GM18508 (cell line): Measurements from ENCODE around the gene LRRC74B.
"Not testable (repeated sequence)": the region's sequence is repeated elsewhere in the genome, so short reads cannot be mapped to it uniquely, and the experiment has no call there.

Source experiments
- ATAC-seq: cut with Tn5 transposase; IDR thresholded peaks from one replicate; pipeline ENCODE4 v1.9.1; 2021; ENCODE audit warnings: moderate number of reproducible peaks; ENCODE audit not compliant: insufficient read depth, unreplicated experiment

LRRC74B gene

GRCh38 chr22:21045585-21046294, at the start of gene LRRC74B:
LRRC74B (plus strand) TSS chr22:21045946; CDS start chr22:21045987, 41 bp downstream.
- ATAC-seq = no peak

GRCh38 chr22:20996031-20996410, 49.7 kb upstream of the LRRC74B start:
- no peak for ATAC-seq

- ATAC-seq = no peak
Measured at GRCh38 chr22:20996598-20997535, 48.9 kb upstream of the LRRC74B start.

- no peak for ATAC-seq
Measured at GRCh38 chr22:20997536-20998257, 48.0 kb upstream of the LRRC74B start.

- no peak for ATAC-seq
Measured at GRCh38 chr22:20998411-20999336, 47.1 kb upstream of the LRRC74B start.

GRCh38 chr22:20999350-21000206, 46.2 kb upstream of the LRRC74B start:
- ATAC-seq = no peak

GRCh38 chr22:21000207-21000986, 45.3 kb upstream of the LRRC74B start:
- ATAC-seq = no peak

- ATAC-seq = peak; percentile 9
Measured at GRCh38 chr22:21000987-21001600, 44.7 kb upstream of the LRRC74B start.

- peak; percentile 43 for ATAC-seq
Measured at GRCh38 chr22:21001601-21002325, 44.0 kb upstream of the LRRC74B start, which contains the start of gene THAP7. THAP7 (minus strand) TSS chr22:21002118; CDS start chr22:21001911, 207 bp downstream.

GRCh38 chr22:21003782-21004181, 42.0 kb upstream of the LRRC74B start:
- ATAC-seq = no peak

- not testable (repeated sequence) for ATAC-seq
Measured at GRCh38 chr22:21009208-21009607, 36.5 kb upstream of the LRRC74B start.

GRCh38 chr22:21009638-21010425, 35.9 kb upstream of the LRRC74B start:
- ATAC-seq = no peak

- ATAC-seq = no peak
Measured at GRCh38 chr22:21010426-21011113, 35.2 kb upstream of the LRRC74B start.

- no peak for ATAC-seq
Measured at GRCh38 chr22:21012446-21013407, 33.0 kb upstream of the LRRC74B start.
